ENCODE results near the gene ITPRID2. TPM values are rescaled to one million over a fixed set of nuclear protein-coding genes. Genes with fewer than 3 reads are reported as not detected.

The ITPRID2 gene
- total and polyA plus RNA-seq, 2 of the 8 experiments (the other 6 are each of a cell fraction or from before 2014, with no cell fraction given) = 1.9 to 12.6 TPM

- Histone ChIP-seq H2AK5ac (ENCODE audit: low read depth, low read length) (no peak overlapping the region), H2BK15ac (ENCODE audit: low read length) (no peak overlapping the region), H2BK20ac (ENCODE audit: low read length) (no peak overlapping the region), H3K23ac (ENCODE audit: insufficient read length) (no peak overlapping the region), H3K4ac (replicated peaks; ENCODE audit: insufficient read length, low read depth, low read length) (no peak overlapping the region), H2AFZ (ENCODE audit: low read length) (no peak overlapping the region), H3K9ac (replicated peaks in 1 of 4; ENCODE audit: extremely low read depth in 1 of 4, low read depth in 3 of 4, low read length in 3 of 4) (no peak overlapping the region), H3K27ac (ENCODE audit: low read depth, low read length) (no peak overlapping the region), H3K14ac (ENCODE audit: insufficient read length) (no peak overlapping the region), H2BK120ac (replicated peaks; ENCODE audit: low read depth, low read length) (no peak overlapping the region), H3K18ac (ENCODE audit: extremely low read depth, low read length) (no peak overlapping the region), H3K56ac (replicated peaks; ENCODE audit: insufficient read length, low read depth, low read length) (no peak overlapping the region), H3K9me3 (ENCODE audit: insufficient read depth in 2 of 2, low read depth in 1 of 2, low read length in 1 of 2) (no peaks in the 10 kb centered on the region), H3K79me2 (ENCODE audit: control insufficient read depth in 1 of 2, insufficient read depth in 2 of 2, low read length in 2 of 2) (no peaks in the 10 kb centered on the region), H3K79me1 (ENCODE audit: low read depth, low read length) (no peaks in the 10 kb centered on the region), H3K23me2 (ENCODE audit: low read depth, low read length) (no peaks in the 10 kb centered on the region), H4K20me1 (replicated peaks in 1 of 2; ENCODE audit: control insufficient read depth in 1 of 2, insufficient read depth in 2 of 2, low read length in 2 of 2) (no peaks in the 10 kb centered on the region), H4K8ac (ENCODE audit: extremely low read depth, insufficient read depth, low read length) (no peak overlapping the region), H3K4me2 (ENCODE audit: insufficient read depth in 1 of 2, low read depth in 2 of 2, low read length in 2 of 2) (no peak overlapping the region), H3K36me3 (ENCODE audit: control insufficient read depth in 2 of 4, insufficient read depth in 4 of 4, low read length in 3 of 4) (no peaks in the 10 kb centered on the region), H4K91ac (replicated peaks; ENCODE audit: insufficient read length, low read length) (no peak overlapping the region), H4K5ac (ENCODE audit: insufficient read length, low read depth, low read length) (no peak overlapping the region), H2BK5ac (ENCODE audit: low read depth, low read length) (no peak overlapping the region), H2BK12ac (ENCODE audit: low read depth, low read length) (no peak overlapping the region), H3K4me1 (replicated peaks in 1 of 4; ENCODE audit: control insufficient read depth in 3 of 4, insufficient read depth in 4 of 4, low read length in 3 of 4) (no peaks in the 10 kb centered on the region), H3K4me3 (ENCODE audit: extremely low read depth in 1 of 4, insufficient read depth in 2 of 4, low read depth in 3 of 4, low read length in 4 of 4) (no peak overlapping the region), H3K27me3 (replicated peaks in 1 of 4; ENCODE audit: control insufficient read depth in 3 of 4, extremely low read depth in 1 of 4, insufficient read depth in 3 of 4, low read length in 3 of 4) (no peaks in the 10 kb centered on the region)
- WGBS, 2 experiments (ENCODE audit: extremely low coverage in 1 of 2, insufficient coverage in 1 of 2, insufficient read length in 1 of 2, insufficient replicate concordance in 2 of 2, low coverage in 1 of 2, low lambda C conversion rate in 2 of 2, missing lambda C conversion rate in 1 of 2) = 94% methylated on average over 2 of the region's 2 CpGs; no CpG with 5 or more reads in 1 of the 2 experiments
- FAIRE-seq = no peak
- no peak for TF ChIP-seq POU5F1 (IDR thresholded peaks at IDR 0.05; ENCODE audit: low read depth, low read length)
- no peak for TF ChIP-seq POLR2A (IDR thresholded peaks at IDR 0.05; ENCODE audit: control extremely low read depth in 1 of 2, low read depth in 2 of 2, low read length in 2 of 2)
- no peak for TF ChIP-seq MAX (IDR thresholded peaks at IDR 0.05)
- no peak for TF ChIP-seq RNF2 (IDR thresholded peaks at IDR 0.05; ENCODE audit: borderline replicate concordance, low read depth, low read length, missing control alignments, poor library complexity, severe bottlenecking)
- TF ChIP-seq RXRA (IDR thresholded peaks at IDR 0.05; ENCODE audit: insufficient read depth, low read depth, low read length) = no peak
- TF ChIP-seq CBX8 (IDR thresholded peaks at IDR 0.05; ENCODE audit: borderline replicate concordance, low read depth, low read length) = no peak
- no peak for DNase-seq (ENCODE audit: low read depth in 1 of 2, low spot score in 2 of 2)
- CTCF ChIA-PET (ENCODE audit: partially characterized antibody) = interaction anchor here (0.7 kb wide), 1 partner anchor 241 kb away, joined by 3 read pairs; no protein-coding TSS in a partner anchor
- POLR2A ChIA-PET (ENCODE audit: partially characterized antibody) = no interaction called here
Measured at GRCh38 chr2:181879295-181879694, 12.2 kb upstream of the ITPRID2 start.

Data from H1 (cell line).